Measurements from ENCODE around the gene AICDA.
"Not testable (repeated sequence)": the region's sequence is repeated elsewhere in the genome, so short reads cannot be mapped to it uniquely, and the experiment has no call there.

Gene AICDA

DNA sequence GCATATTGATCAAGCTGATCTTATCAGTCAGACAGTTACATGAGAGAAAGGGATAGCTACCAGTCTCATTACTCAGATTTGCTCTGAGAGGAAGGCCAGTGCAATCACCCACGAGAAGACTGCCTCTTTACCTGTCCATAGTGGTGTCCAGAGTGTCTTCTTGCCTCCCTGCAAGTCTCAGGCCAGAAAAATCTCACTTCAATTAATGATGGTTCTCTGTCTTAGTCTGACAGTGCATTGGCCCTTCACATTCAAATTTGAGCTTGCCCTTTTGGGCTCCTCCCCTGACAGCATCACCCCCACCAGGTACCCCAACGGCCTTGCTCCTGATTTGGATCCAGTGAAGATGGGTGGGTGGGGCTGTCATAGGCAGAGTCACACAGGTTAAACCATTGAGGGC is at the start of gene AICDA:
Gene AICDA (minus strand): TSS at position 231 of the 400 bp plus-strand sequence. CDS start 92 bp downstream, at position 139.
- DNase-seq (ENCODE audit: low spot score): peak; percentile 85

- DNase-seq (ENCODE audit: low spot score): no peak
Measured at GRCh38 chr12:8661751-8662150, 49.1 kb upstream of the AICDA start.

DNA sequence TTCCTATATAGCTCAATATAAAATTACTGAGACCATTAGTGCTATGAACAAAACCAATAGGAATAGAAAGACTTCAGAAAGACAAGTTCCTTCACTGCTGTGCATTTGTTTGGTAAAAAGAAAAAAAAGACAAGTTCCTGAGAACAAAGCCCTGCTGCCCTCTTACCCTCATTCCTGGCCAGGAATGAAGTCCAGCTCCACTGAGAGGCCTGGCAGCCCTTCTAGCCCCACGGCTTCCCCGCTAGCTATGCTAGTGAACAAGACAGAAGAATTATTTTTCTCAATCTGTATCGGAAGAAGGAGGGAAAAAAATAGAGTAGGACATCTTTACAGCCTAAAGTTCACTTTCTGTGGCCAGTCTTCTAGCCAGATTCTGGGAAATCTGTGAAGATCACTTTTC is 48.4 kb upstream of the AICDA start:
- DNase-seq (ENCODE audit: low spot score): no peak

DNA sequence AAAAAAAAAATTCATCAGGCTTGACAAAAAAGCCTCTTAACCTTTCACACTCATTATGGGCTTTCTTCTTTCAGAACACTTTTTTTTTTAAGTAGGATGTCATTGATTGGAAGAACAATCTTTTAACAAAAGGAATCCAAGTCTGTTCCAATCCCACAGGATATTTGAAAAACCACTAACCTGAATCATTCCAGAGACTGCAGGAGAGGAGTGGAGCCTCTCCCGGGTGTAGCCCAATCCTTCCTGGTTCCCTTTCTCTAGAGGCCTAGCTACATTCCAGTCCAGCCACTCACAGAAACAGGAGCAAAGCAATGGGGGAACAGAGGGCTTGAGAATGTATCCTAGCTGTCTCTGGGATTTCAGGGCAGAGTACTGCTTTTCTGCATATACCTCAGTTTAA is 45.7 kb upstream of the AICDA start:
- DNase-seq (ENCODE audit: low spot score): no peak

- no peak for DNase-seq (ENCODE audit: low spot score)
Measured at GRCh38 chr12:8655421-8655820, 42.8 kb upstream of the AICDA start.

DNA sequence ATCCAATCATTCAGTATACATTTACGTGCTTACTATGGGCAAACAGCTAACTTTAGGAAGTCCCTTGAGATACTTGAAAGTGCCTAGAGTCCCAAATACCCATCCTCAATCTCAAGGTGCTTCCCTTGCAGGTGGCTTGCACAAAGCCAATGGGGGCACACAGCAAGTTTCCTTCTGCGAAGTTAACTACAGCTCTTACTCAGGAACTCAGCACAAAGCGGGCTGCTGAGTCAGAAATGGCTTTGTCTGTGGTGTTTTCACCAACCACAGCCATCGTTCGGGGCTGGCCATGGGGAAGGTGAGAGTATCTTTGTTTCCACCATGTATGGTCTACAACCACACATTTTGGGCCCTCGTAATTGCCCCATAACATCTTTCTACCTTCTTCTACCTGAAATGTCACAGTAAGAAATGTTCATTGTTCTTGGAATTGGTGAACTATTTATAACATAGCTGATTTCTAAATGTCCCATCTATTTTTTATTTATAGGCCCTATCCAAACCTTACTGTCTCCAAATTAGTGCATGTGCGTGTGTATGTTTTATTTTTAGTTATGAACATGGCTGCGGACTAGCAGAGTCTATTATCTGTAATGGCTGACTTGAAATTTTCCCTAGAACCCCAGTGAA is 36.0 kb upstream of the AICDA start:
- DNase-seq (ENCODE audit: low spot score): no peak

DNA sequence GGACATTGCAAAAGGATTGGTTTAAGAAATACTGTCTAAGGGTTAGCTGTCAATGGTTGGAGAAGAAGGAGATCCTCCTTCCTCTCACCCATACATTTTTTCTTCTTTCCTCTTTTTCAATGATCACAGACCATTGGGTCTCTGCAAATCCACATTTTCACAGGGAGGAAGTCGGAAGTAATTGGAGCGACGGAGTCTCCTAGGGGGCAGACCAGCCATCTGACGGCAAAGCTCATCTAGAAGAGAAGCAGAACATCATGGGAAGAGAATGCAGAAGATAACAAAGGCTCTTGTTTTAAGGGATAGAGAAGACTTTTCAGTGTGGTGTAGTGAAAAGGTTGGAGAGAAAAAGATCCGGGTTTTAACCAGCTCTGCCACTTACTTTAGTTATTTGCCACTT is 35.3 kb upstream of the AICDA start:
- no peak for DNase-seq (ENCODE audit: low spot score)

DNA sequence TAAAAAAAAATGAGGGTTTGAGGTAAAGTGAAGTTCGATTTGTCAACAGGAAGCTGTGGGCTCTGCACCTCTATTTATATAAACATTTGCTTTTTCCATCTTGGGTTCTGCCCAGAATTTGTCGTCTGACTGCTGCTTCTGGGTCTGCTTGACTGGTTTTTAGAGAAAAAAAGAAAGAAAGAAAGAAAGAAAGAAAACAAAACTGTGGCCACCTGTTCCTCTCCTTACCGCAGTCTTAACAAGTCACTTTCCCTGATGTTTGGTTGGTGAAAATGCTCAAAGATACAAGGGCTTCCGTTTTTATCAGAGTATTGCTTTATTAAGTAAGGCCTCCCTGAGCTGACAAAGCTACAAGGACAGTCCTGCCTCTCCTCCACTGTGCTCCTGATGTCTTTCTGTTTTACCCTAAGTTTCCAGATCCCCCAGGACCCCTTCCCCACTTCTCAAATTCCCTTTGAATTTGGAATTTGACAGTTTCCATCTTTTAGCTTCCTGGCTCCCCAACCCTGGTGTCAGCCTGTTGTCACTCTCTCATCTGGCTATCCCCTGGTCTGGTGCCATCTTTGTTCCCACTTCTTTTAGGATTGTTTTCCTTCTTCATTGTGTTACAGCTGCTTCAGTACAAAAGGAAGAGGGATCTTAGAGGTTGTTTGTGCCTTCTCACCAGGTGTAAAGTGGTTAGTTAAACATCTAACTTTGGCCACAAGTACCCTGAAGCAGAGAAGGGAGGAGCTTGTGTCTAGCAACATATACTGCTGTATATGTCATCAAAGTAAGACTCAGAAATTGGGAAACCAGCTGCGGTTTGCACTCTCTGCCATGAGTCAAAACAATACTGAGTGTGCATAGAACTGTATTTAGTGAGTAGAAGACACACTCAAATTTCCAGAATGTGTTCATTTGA is 31.9 kb upstream of the AICDA start:
- DNase-seq (ENCODE audit: low spot score): peak; percentile 96

GRCh38 chr12:8642775-8643174 is 30.1 kb upstream of the AICDA start:
- no peak for DNase-seq (ENCODE audit: low spot score)

DNA sequence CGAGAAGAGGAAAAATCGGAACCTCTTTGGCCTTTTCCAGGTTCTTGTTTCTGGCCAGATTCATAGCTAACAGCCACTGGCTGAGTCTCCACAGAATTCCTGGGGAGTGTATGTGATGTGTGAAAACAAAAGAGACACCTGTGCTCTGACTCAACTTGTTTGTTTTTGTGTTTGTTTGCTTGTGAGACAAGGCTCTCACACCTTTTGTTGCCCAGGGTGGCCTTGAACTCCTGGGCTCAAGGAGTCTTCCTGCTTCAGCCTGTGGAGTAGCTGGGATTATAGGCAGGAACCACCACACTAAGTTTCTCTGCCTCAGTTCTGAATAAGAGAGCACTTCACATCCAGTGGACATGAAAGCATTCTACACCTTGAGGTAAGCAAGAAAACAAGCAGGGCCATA is 27.3 kb upstream of the AICDA start:
- DNase-seq (ENCODE audit: low spot score): no peak

DNA sequence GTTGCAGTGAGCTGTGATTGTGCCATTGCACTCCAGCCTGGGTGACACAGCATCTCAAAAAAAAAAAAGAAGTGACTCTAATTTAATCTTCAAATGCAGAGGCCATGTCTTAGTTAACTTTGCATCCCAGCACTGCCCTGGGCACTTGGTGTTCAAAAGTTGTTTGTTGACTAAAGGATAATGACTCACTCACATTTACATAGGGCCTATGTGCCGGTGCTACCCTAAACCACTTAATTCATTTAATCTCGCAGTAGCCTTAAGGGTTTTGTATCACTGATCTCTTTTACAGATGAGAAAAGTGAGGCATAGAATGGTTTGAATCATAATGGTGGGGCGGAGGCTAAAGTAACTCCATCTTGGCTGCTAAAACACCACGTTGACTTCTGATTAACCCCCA is 26.3 kb upstream of the AICDA start:
- DNase-seq (ENCODE audit: low spot score): no peak

DNA sequence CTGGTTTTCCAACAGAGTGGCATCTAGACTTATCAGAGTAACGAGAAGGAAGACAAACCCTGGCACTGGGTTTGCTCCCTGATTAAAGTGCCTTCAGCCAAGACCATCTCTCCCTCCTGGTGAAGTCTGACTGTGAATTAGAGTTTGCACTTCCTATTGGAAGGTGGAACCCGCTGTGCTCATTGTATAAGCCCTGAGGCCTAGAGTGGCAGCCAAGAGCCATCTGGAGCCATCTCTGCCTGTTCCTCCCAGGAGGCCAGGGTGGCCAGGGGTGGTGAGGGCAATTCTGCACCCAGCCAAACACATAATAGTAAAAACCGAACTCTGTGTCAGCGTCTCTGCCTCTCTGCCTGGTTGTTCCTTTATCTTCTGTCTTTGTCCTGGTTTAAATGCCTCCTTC is 25.0 kb upstream of the AICDA start:
- no peak for DNase-seq (ENCODE audit: low spot score)

DNA sequence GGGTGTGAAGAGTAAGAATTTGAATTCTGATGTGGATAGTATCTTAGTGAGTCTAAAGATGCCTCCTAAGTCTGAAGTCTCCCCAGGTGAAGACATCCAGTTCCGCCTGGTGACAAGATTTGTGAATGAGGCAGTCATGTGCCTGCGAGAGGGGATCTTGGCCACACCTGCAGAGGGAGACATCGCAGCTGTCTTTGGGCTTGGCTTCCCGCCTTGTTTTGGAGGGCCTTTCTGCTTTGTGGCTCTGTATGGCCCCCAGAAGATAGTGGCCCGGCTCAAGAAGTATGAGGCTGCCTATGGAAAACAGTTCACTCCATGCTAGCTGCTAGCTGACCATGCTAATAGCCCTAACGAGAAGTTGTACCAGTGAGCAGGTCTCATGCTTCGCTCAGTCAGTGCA is 24.6 kb upstream of the AICDA start:
- DNase-seq (ENCODE audit: low spot score): peak; percentile 66

DNA sequence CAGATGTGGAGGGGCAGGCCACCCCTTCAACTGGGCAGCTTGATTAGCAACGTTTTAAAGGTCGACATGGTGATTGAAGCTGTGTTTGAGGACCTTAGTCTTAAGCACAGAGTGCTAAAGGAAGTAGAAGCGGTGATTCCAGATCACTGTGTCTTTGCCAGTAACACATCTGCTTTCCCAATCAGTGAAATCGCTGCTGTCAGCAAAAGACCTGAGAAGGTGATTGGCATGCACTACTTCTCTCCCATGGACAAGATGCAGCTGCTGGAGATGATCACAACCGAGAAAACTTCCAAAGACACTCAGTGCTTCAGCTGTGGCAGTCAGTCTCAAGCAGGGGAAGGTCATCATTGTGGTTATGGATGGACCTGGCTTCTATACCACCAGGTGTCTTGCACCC is 23.9 kb upstream of the AICDA start:
- no peak for DNase-seq (ENCODE audit: low spot score)

- DNase-seq (ENCODE audit: low spot score): not testable (repeated sequence)
Measured at GRCh38 chr12:8636007-8636346, 23.3 kb upstream of the AICDA start.

GRCh38 chr12:8635342-8636006 is 22.8 kb upstream of the AICDA start:
- DNase-seq (ENCODE audit: low spot score): not testable (repeated sequence)

- no peak for DNase-seq (ENCODE audit: low spot score)
Measured at GRCh38 chr12:8630131-8630530, 17.5 kb upstream of the AICDA start.

DNA sequence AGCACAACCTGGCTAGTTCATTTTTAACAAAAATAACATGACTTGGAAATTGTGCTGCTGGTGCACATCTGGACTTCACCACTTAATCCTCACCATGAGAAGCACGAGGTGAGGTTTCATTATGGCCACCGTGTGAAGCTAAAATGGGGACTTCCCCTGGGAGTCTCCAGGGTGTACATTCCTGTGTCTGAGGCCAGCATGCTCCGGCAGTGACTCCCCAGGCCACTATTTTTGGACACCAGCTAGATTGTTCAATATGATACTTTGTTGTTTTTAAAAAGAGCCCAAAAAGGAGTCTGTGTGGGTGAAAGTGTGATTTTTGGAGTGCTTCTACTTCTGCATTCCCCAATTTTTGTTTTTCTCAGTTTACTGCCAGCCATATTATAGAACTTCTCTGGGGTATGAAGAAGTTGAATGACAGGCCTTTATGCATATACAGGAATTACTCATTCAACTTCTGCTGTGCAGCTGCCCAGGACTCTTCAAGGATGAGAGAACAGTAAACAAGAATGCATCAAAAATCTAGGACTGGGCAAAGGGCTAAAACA is 16.9 kb upstream of the AICDA start:
- DNase-seq (ENCODE audit: low spot score): peak; percentile 87

- peak; percentile 37 for DNase-seq (ENCODE audit: low spot score)
Measured at GRCh38 chr12:8628731-8629130, 16.1 kb upstream of the AICDA start.

DNA sequence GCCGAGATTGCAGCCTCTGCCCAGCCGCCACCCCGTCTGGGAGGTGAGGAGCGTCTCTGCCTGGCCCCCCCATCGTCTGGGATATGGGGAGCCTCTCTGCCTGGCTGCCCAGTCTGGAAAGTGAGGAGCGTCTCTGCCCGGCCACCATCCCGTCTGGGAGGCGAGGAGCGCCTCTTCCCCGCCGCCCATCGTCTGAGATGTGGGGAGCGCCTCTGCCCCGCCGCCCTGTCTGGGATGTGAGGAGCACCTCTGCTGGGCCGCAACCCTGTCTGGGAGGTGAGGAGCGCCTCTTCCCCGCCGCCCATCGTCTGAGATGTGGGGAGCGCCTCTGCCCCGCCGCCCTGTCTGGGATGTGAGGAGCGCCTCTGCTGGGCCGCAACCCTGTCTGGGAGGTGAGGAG is 12.1 kb upstream of the AICDA start:
- not testable (repeated sequence) for DNase-seq (ENCODE audit: low spot score)

GRCh38 chr12:8622646-8623045 is 10.0 kb upstream of the AICDA start:
- DNase-seq (ENCODE audit: low spot score): no peak

- DNase-seq (ENCODE audit: low spot score): no peak
Measured at GRCh38 chr12:8615206-8615605, 2.5 kb upstream of the AICDA start.

DNA sequence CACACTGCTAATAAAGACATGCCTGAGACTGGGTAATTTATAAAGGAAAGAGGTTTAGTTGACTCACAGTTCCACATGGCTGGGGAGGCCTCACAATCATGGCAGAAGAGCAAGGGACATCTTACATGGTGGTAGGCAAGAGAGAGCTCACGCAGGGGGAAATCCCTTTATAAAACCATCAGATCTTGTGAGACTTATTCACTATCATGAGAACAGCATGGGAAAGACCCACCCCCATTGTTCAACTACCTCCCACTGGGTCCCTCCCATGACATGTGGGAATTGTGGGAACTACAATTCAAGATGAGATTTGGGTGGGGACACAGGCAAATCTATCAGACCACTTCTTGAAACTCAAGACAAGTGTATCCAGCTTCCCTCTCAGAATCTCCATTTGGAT is 1.2 kb upstream of the AICDA start:
- DNase-seq (ENCODE audit: low spot score): not testable (repeated sequence)

All from NAMALWA (cell line).